K562 (cell line): Measurements from ENCODE around the gene KLHL34. TPM values are rescaled to one million over a fixed set of nuclear protein-coding genes. Genes with fewer than 3 reads are reported as not detected.

Experiments used
- ATAC-seq: fragments of 200-7000 bp; cut with Tn5 transposase; 3 replicates; pipeline ENCODE4 v1.9.1; 2020; ENCODE audit warnings: moderate library complexity
- BruUV-seq: library from RNA; stranded (reverse); fragments of 400-500 nt; replicated peaks from 2 replicates; lab custom pipeline; 2021; lab: Mats Ljungman, UMichigan
- CTCF ChIA-PET: fragments of 300-600 bp; formaldehyde crosslinking; extraction: SDS; loops from one replicate; lab custom pipeline; 2021; ENCODE audit warnings: low intra/inter-chr PET ratio; lab: Yijun Ruan, JAX
- POLR2A ChIA-PET: fragments of 300-600, 350-650 bp; sonication (Branson Sonifier 250); formaldehyde crosslinking; extraction: SDS; loops from one replicate; lab custom pipeline; 2021; ENCODE audit warnings: antibody characterized with exemption, inconsistent platforms; lab: Yijun Ruan, JAX
- DNase-seq, 4 experiments: peaks; one replicate each; pipeline versions ENCODE4 v3.0.0 to v3.0.0-alpha.2; 2011 to 2018; ENCODE audit warnings: low spot score in 3 of 4, mixed read lengths in 3 of 4; ENCODE audit errors: extremely low read depth in 1 of 4
- FAIRE-seq: peaks from 2 replicates; lab custom pipeline; 2011; peaks lifted over from hg19 to GRCh38; lab: Jason Lieb, UNC
- H2AFZ ChIP-seq: 2 replicates; pipeline ENCODE4 v1.6.0; 2011; ENCODE audit warnings: low read depth, low read length, control low read depth, inconsistent platforms
- H3K27ac ChIP-seq: fragments of 200-600 bp; 3 replicates; pipeline ENCODE4 v1.8.0; 2011; ENCODE audit warnings: low read depth, mild to moderate bottlenecking, control low read depth, inconsistent platforms, low read length, moderate library complexity, mixed read lengths; ENCODE audit errors: extremely low read depth
- H3K27me3 ChIP-seq, 2 experiments: fragments of 300-600 bp in 1 of 2; 2 replicates in 1 of 2; 3 replicates in 1 of 2; pipeline versions ENCODE4 v1.6.0 to v1.8.0; 2011; ENCODE audit warnings: inconsistent platforms in 2 of 2, low read length in 2 of 2, mild to moderate bottlenecking in 1 of 2, mixed read lengths in 1 of 2, moderate library complexity in 1 of 2; ENCODE audit not compliant: control insufficient read depth in 2 of 2, insufficient read depth in 2 of 2
- H3K36me3 ChIP-seq: fragments of 300-600 bp; 3 replicates; pipeline ENCODE4 v1.8.0; 2011; ENCODE audit warnings: mild to moderate bottlenecking, low read length, inconsistent platforms; ENCODE audit not compliant: control insufficient read depth, insufficient read depth
- H3K4me1 ChIP-seq, 2 experiments: fragments of 200-600 bp in 1 of 2; replicated peaks in 1 of 2; 2 replicates in 1 of 2; 3 replicates in 1 of 2; pipeline versions ENCODE4 v1.5.1 to v1.8.0; 2011; ENCODE audit warnings: inconsistent platforms in 2 of 2, low read length in 2 of 2, mild to moderate bottlenecking in 1 of 2, mixed read lengths in 1 of 2, moderate library complexity in 1 of 2; ENCODE audit not compliant: control insufficient read depth in 2 of 2, insufficient read depth in 2 of 2
- H3K4me2 ChIP-seq: 2 replicates; pipeline ENCODE4 v1.6.1; 2011; ENCODE audit warnings: low read length, control low read depth, inconsistent platforms, mixed read lengths; ENCODE audit not compliant: insufficient read depth
- H3K4me3 ChIP-seq: fragments of 200-600 bp; sonication (generic), shearing (Covaris generic); 2 replicates; pipeline ENCODE4 v1.5.1; 2016; ENCODE audit warnings: control low read depth, inconsistent platforms
- H3K79me2 ChIP-seq: fragments of 200-600 bp; 3 replicates; pipeline ENCODE4 v1.8.0; 2011; ENCODE audit warnings: low read length, inconsistent platforms; ENCODE audit not compliant: control insufficient read depth, insufficient read depth
- H3K9ac ChIP-seq, 2 experiments: 2 replicates each; pipeline versions ENCODE4 v1.6.0 to v1.6.1; 2011; ENCODE audit warnings: low read depth in 2 of 2, low read length in 2 of 2, control low read depth in 1 of 2, inconsistent platforms in 1 of 2, mild to moderate bottlenecking in 1 of 2, mixed read lengths in 1 of 2; ENCODE audit not compliant: insufficient read depth in 1 of 2
- H3K9me1 ChIP-seq: one replicate; pipeline ENCODE4 v1.6.0; 2011; ENCODE audit warnings: inconsistent platforms, mild to moderate bottlenecking, low read length, moderate library complexity; ENCODE audit not compliant: control insufficient read depth, insufficient read depth
- H3K9me3 ChIP-seq: replicated peaks from 2 replicates; pipeline ENCODE4 v1.5.1; 2011; ENCODE audit warnings: low read depth, low read length, inconsistent platforms; ENCODE audit not compliant: control insufficient read depth, insufficient read depth
- H4K20me1 ChIP-seq: replicated peaks from 2 replicates; pipeline ENCODE4 v1.6.1; 2011; ENCODE audit warnings: low read length, inconsistent platforms, mixed read lengths; ENCODE audit not compliant: control insufficient read depth, insufficient read depth
- ADNP ChIP-seq: fragments of 200-800 bp; sonication (Bioruptor generic); IDR thresholded peaks from 2 replicates; pipeline ENCODE4 v1.6.1; 2016; ENCODE audit warnings: missing genetic modification characterization, missing compliant biosample characterization
- ARID1B ChIP-seq: fragments of 450-650 bp; IDR thresholded peaks from 2 replicates; pipeline ENCODE4 v1.6.1; 2016; ENCODE audit warnings: antibody characterized with exemption, mild to moderate bottlenecking, inconsistent platforms
- CTBP1 ChIP-seq: fragments of 450-650 bp; IDR thresholded peaks from 2 replicates; pipeline ENCODE4 v1.6.1; 2016; ENCODE audit warnings: borderline replicate concordance
- HCFC1 ChIP-seq: IDR thresholded peaks from 2 replicates; pipeline ENCODE4 v1.6.1; 2012; ENCODE audit warnings: low read depth, low read length, improper control_type of control experiment
- HDGF ChIP-seq: fragments of 450-650 bp; IDR thresholded peaks from 2 replicates; pipeline ENCODE4 v1.6.1; 2016
- HMG20B ChIP-seq: fragments of 250-450 bp; sonication (Bioruptor Pico); IDR thresholded peaks from 2 replicates; pipeline ENCODE4 v1.5.0; 2021; ENCODE audit warnings: mild to moderate bottlenecking
- XRCC4 ChIP-seq: IDR thresholded peaks from one replicate; pipeline ENCODE4 v1.6.1; 2011; ENCODE audit not compliant: insufficient read depth, insufficient read length; ENCODE audit errors: extremely low read depth
- ZNF717 ChIP-seq: fragments of 250-450 bp; sonication (Bioruptor Pico); IDR thresholded peaks from 2 replicates; pipeline ENCODE4 v1.5.0; 2021
- WGBS: fragments of 100-300 bp; shearing (Covaris generic); methylation state at CpG from one replicate; pipeline ENCODE4 v1.1.6; 2016; ENCODE audit warnings: low coverage, mixed read lengths; ENCODE audit not compliant: insufficient coverage; ENCODE audit errors: missing lambda C conversion rate; 5-methylcytosine and 5-hydroxymethylcytosine counted together
- in situ Hi-C: fragments of 300-500 bp; cut with MboI; formaldehyde crosslinking; loops from 4 replicates; pipeline ENCODE4 v1.15.0; 2018; ENCODE audit warnings: inconsistent platforms, mixed read lengths
- intact Hi-C: fragments of 100-400 bp; cut with micrococcal nuclease; formaldehyde crosslinking; loops from 2 replicates; pipeline ENCODE4 v1.14.2; 2022
- polyA plus RNA-seq, 8 experiments: library from polyadenylated mRNA; depleted of rRNA in 4 of 8; stranded (reverse) in 5 of 8; unstranded in 3 of 8; fragments of >200 nt; fragmentation: Nextera tagmentation in 2 of 8; fragmentation: Illumina TruSeq in 1 of 8; extraction: Ambion mirVana in 2 of 8; extraction: Trizol in 1 of 8; gene quantifications; 2 replicates each; pipeline versions ENCODE4 v1.2.1 to v1.2.3, GENCODE V29; 2011 to 2014; ENCODE audit warnings: inconsistent platforms in 1 of 8, missing spikeins in 1 of 8
- total RNA-seq, 7 experiments: library from RNA; depleted of rRNA in 6 of 7; stranded (reverse); fragments of >200 nt in 6 of 7; fragmentation: Illumina TruSeq in 2 of 7; extraction: Trizol in 2 of 7; gene quantifications; 2 replicates each; pipeline versions ENCODE4 v1.2.1 to v1.2.3, GENCODE V29; 2011 to 2021; ENCODE audit warnings: low replicate concordance in 1 of 7
- TF ChIP-seq, protein P1 (sequence below): sonication (generic); formaldehyde crosslinking; IDR thresholded peaks from 2 replicates; pipeline ENCODE4 v1.8.1; 2023; ENCODE audit warnings: mild to moderate bottlenecking, missing genetic modification reagents

Gene KLHL34
- total and polyA plus RNA-seq, 9 of the 15 experiments (the other 6 are each of a cell fraction or from before 2014, with no cell fraction given) = not detected

DNA sequence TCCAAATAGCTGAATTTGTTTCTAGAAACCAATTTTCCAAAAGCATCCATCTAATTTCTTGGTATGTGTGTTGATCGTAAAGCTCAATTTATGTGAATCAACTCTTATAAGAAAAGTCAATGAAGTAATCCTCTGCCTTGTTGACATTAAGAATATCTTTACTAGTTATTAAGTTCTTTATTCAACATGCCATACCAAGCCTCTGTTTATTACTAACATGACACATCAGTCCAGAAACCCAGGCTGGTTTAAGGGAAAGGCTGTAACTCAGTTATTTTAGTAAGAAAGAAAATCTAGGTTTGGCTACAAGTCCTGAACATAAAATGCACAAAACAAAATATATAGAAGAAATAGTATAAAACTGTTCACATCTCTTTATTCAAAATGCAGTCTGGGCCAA is 48.0 kb downstream of the KLHL34 start:
- ChIA-PET POLR2A (no interaction called here), CTCF (no interaction called here)
- Histone ChIP-seq H3K4me2 (no peak overlapping the region), H3K79me2 (no peaks in the 10 kb centered on the region), H3K4me1 (no peaks in the 10 kb centered on the region), H3K27ac (no peak overlapping the region), H4K20me1 (no peaks in the 10 kb centered on the region), H3K9me1 (no peaks in the 10 kb centered on the region), H3K9ac (no peak overlapping the region), H2AFZ (no peak overlapping the region), H3K9me3 (no peaks in the 10 kb centered on the region)
- FAIRE-seq (no peak), DNase-seq (no peak), ATAC-seq (no peak)
- WGBS = 7% methylated on average over 1 of the region's 1 CpG
- no TSS peak for BruUV-seq
- in situ Hi-C loops = no loop called here
- intact Hi-C loops = no loop called here
- TF ChIP-seq HDGF (no peak), CTBP1 (no peak), ARID1B (no peak), HMG20B (CRISPR knock-in tag) (no peak), ADNP (no peak), HCFC1 (no peak), XRCC4 (no peak), ZNF717 (CRISPR knock-in tag) (no peak)
- TF ChIP-seq, protein P1, sequence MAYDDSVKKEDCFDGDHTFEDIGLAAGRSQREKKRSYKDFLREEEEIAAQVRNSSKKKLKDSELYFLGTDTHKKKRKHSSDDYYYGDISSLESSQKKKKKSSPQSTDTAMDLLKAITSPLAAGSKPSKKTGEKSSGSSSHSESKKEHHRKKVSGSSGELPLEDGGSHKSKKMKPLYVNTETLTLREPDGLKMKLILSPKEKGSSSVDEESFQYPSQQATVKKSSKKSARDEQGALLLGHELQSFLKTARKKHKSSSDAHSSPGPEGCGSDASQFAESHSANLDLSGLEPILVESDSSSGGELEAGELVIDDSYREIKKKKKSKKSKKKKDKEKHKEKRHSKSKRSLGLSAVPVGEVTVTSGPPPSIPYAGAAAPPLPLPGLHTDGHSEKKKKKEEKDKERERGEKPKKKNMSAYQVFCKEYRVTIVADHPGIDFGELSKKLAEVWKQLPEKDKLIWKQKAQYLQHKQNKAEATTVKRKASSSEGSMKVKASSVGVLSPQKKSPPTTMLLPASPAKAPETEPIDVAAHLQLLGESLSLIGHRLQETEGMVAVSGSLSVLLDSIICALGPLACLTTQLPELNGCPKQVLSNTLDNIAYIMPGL (CRISPR knock-in tag) = no peak
- TF ChIP-seq, all 486 proteins: peak for 0
- H3K36me3 ChIP-seq = no peaks in the 10 kb centered on the region
- no peaks in the 10 kb centered on the region for H3K27me3 ChIP-seq
- no peak overlapping the region for H3K4me3 ChIP-seq
